Midbrain (tissue), 1 donor: ENCODE results near the gene NELFA.

ENCODE experiments used
- DNase-seq: peaks from one replicate; lab custom pipeline; 2025; lab: John Stamatoyannopoulos, UW

Gene NELFA

GRCh38 chr4:1982124-1983052 is 26.4 kb downstream of the NELFA start:
- no peak for DNase-seq

- DNase-seq, result no peak
These were observed 27.3 kb downstream of the NELFA start for GRCh38 chr4:1981251-1982058.

- DNase-seq, result no peak
These were observed 28.2 kb downstream of the NELFA start for GRCh38 chr4:1980561-1981041.

GRCh38 chr4:1979477-1980196 is 29.1 kb downstream of the NELFA start:
- DNase-seq, result no peak

GRCh38 chr4:1978741-1979476 is 29.9 kb downstream of the NELFA start:
- no peak for DNase-seq

GRCh38 chr4:1978226-1978625 is 30.5 kb downstream of the NELFA start:
- no peak for DNase-seq

GRCh38 chr4:1976416-1977352 is 32.1 kb downstream of the NELFA start:
- DNase-seq, result no peak

- no peak for DNase-seq
These were observed 32.9 kb downstream of the NELFA start for GRCh38 chr4:1975880-1976279.

- DNase-seq, result no peak
These were observed 33.4 kb downstream of the NELFA start for GRCh38 chr4:1975391-1975801.

- DNase-seq, result no peak
These were observed 33.9 kb downstream of the NELFA start for GRCh38 chr4:1974840-1975239.

GRCh38 chr4:1973661-1974060 is 35.1 kb downstream of the NELFA start:
- DNase-seq, result no peak

GRCh38 chr4:1973218-1973617 is 35.6 kb downstream of the NELFA start:
- no peak for DNase-seq

GRCh38 chr4:1972414-1972813 is 36.4 kb downstream of the NELFA start:
- DNase-seq, result no peak

GRCh38 chr4:1971456-1972200 is 37.1 kb downstream of the NELFA start:
- DNase-seq, result no peak

- DNase-seq, result no peak
These were observed 37.8 kb downstream of the NELFA start for GRCh38 chr4:1970926-1971325.

- no peak for DNase-seq
These were observed 38.6 kb downstream of the NELFA start for GRCh38 chr4:1969928-1970723.

- no peak for DNase-seq
These were observed 40.0 kb downstream of the NELFA start for GRCh38 chr4:1968686-1969295.

- DNase-seq, result no peak
These were observed 41.1 kb downstream of the NELFA start for GRCh38 chr4:1967512-1968149.
